Keratinocyte (primary cell): ENCODE data around the gene SORBS2.

Experiments
- CTCF ChIP-seq, 3 experiments: IDR thresholded peaks in 1 of 3; conservative IDR thresholded peaks in 1 of 3; optimal IDR thresholded peaks in 1 of 3; 2 replicates in 2 of 3; 3 replicates in 1 of 3; pipeline versions ENCODE3 to v1.5.1; 2011; ENCODE audit warnings: low read length in 3 of 3, mild to moderate bottlenecking in 3 of 3, moderate library complexity in 2 of 3, control low read depth in 1 of 3, inconsistent platforms in 1 of 3; ENCODE audit not compliant: insufficient read depth in 2 of 3; ENCODE audit errors: extremely low read depth in 1 of 3
- EZH2 ChIP-seq: IDR thresholded peaks from one replicate; pipeline ENCODE4 v1.6.1; 2012; ENCODE audit warnings: inconsistent platforms, mild to moderate bottlenecking, low read length, moderate library complexity

- no peak for TF ChIP-seq CTCF (optimal IDR thresholded peaks at IDR 0.05 in 1 of 3, IDR thresholded peaks at IDR 0.05 in 1 of 3, conservative IDR thresholded peaks at IDR 0.05 in 1 of 3; ENCODE audit: extremely low read depth in 1 of 3, insufficient read depth in 2 of 3, low read length in 3 of 3)
- TF ChIP-seq EZH2: no peak
Measured at GRCh38 chr4:185624259-185624589, 187.8 kb downstream of the SORBS2 start.
